CD4-positive, alpha-beta memory T cell (primary cell): ENCODE results near the gene ZNF106. TPM values are rescaled to one million over a fixed set of nuclear protein-coding genes. Genes with fewer than 3 reads are reported as not detected.

ENCODE experiments used
- CTCF ChIA-PET: fragments of 350-600 bp; sonication (Branson Sonifier 250); formaldehyde crosslinking; loops from one replicate; lab custom pipeline; 2021; ENCODE audit warnings: inconsistent platforms; ENCODE audit not compliant: partially characterized antibody; lab: Charles Lee
- POLR2A ChIA-PET: fragments of 350-600 bp; sonication (Branson Sonifier 250); formaldehyde crosslinking; loops from one replicate; lab custom pipeline; 2021; ENCODE audit not compliant: partially characterized antibody; lab: Charles Lee
- DNase-seq, 5 donors: peaks; one replicate each; pipeline versions ENCODE4 v3.0.0 to v3.0.0-alpha.2; 2020 to 2022; ENCODE audit warnings: mixed read lengths in 1 of 5
- H3K27ac ChIP-seq: one replicate; pipeline ENCODE4 v1.7.0; 2013; ENCODE audit warnings: low read depth, low read length
- H3K27me3 ChIP-seq: 2 replicates; pipeline ENCODE4 v1.7.0; 2013; ENCODE audit warnings: mild to moderate bottlenecking, low read length, moderate library complexity; ENCODE audit not compliant: insufficient read depth
- H3K36me3 ChIP-seq: 2 replicates; pipeline ENCODE4 v1.7.0; 2013; ENCODE audit warnings: mild to moderate bottlenecking, low read length, moderate library complexity; ENCODE audit not compliant: insufficient read depth
- H3K4me1 ChIP-seq: 2 replicates; pipeline ENCODE4 v1.7.0; 2013; ENCODE audit warnings: mild to moderate bottlenecking, low read length, moderate library complexity; ENCODE audit not compliant: insufficient read depth
- H3K4me3 ChIP-seq, 2 donors: one replicate each; pipeline ENCODE4 v1.7.0; 2013; ENCODE audit warnings: low read length in 2 of 2, mild to moderate bottlenecking in 1 of 2
- H3K9me3 ChIP-seq, 2 donors: one replicate each; pipeline ENCODE4 v1.7.0; 2013; ENCODE audit warnings: low read length in 2 of 2, control low read depth in 1 of 2; ENCODE audit not compliant: control insufficient read depth in 1 of 2
- H3K27ac Mint-ChIP-seq, 7 donors: one replicate each; pipeline ENCODE4 v1.8.0; 2020 to 2021; ENCODE audit warnings: mixed read lengths in 7 of 7, mild to moderate bottlenecking in 6 of 7, inconsistent platforms in 3 of 7, moderate library complexity in 3 of 7
- H3K27me3 Mint-ChIP-seq, 2 donors: one replicate each; pipeline ENCODE4 v1.8.0; 2020 to 2021; ENCODE audit warnings: mixed read lengths in 2 of 2
- H3K36me3 Mint-ChIP-seq, 2 donors: one replicate each; pipeline ENCODE4 v1.8.0; 2020 to 2021; ENCODE audit warnings: mixed read lengths in 2 of 2, inconsistent platforms in 1 of 2, mild to moderate bottlenecking in 1 of 2
- H3K4me1 Mint-ChIP-seq, 4 donors: one replicate each; pipeline ENCODE4 v1.8.0; 2020 to 2021; ENCODE audit warnings: mixed read lengths in 4 of 4, mild to moderate bottlenecking in 1 of 4
- H3K4me3 Mint-ChIP-seq, 8 donors: one replicate each; pipeline ENCODE4 v1.8.0; 2020 to 2021; ENCODE audit warnings: mixed read lengths in 8 of 8, mild to moderate bottlenecking in 7 of 8, moderate library complexity in 6 of 8, inconsistent platforms in 3 of 8
- H3K9me3 Mint-ChIP-seq, 8 donors: one replicate each; pipeline ENCODE4 v1.8.0; 2020 to 2021; ENCODE audit warnings: mixed read lengths in 8 of 8, mild to moderate bottlenecking in 5 of 8, inconsistent platforms in 3 of 8, moderate library complexity in 1 of 8
- intact Hi-C: fragments of 100-400 bp; cut with micrococcal nuclease; formaldehyde crosslinking; loops from one replicate; pipeline ENCODE4 v1.15.1; 2023
- polyA plus RNA-seq, 2 donors: library from polyadenylated mRNA; unstranded; fragments of 300-500 nt; fragmentation: Illumina TruSeq; gene quantifications; one replicate each; pipeline ENCODE4 v1.2.3, GENCODE V29; 2021
- total RNA-seq, 2 experiments: library from RNA; stranded (reverse); gene quantifications; one replicate each; pipeline ENCODE4 v1.2.3, GENCODE V29; 2021

ZNF106 gene
- total and polyA plus RNA-seq, 4 experiments from 2014 or later = 16.1 to 53.2 (median 44.3) TPM

GRCh38 chr15:42373936-42374335 lies 117.0 kb downstream of the ZNF106 start:
- ChIA-PET POLR2A (no interaction called here), CTCF (no interaction called here)
- no peaks in the 10 kb centered on the region for H3K4me1 ChIP-seq
- no peaks in the 10 kb centered on the region for H3K9me3 ChIP-seq
- Mint-ChIP-seq H3K4me3 (no peak overlapping the region), H3K27me3 (no peaks in the 10 kb centered on the region), H3K36me3 (peaks cover 3 to 16% of the 10 kb centered on the region in 2 donors), H3K27ac (no peak overlapping the region), H3K9me3 (peaks cover 0 to 21% (median 4%) of the 10 kb centered on the region in 8 donors), H3K4me1 (no peaks in the 10 kb centered on the region)
- H3K27me3 ChIP-seq = no peaks in the 10 kb centered on the region
- H3K27ac ChIP-seq = no peak overlapping the region
- no peak overlapping the region for H3K4me3 ChIP-seq
- intact Hi-C loops = no loop called here
- no peak for DNase-seq
- H3K36me3 ChIP-seq = no peaks in the 10 kb centered on the region

- intact Hi-C loops = no loop called here
- POLR2A ChIA-PET = no interaction called here
- H3K9me3 ChIP-seq = no peaks in the 10 kb centered on the region
- H3K27ac ChIP-seq = no peak overlapping the region
- no peak overlapping the region for H3K4me3 ChIP-seq
- no peaks in the 10 kb centered on the region for H3K4me1 ChIP-seq
- no peaks in the 10 kb centered on the region for H3K27me3 Mint-ChIP-seq
- no peak overlapping the region for H3K4me3 Mint-ChIP-seq
- no peak for DNase-seq
- CTCF ChIA-PET = no interaction called here
- H3K9me3 Mint-ChIP-seq = peaks cover 0 to 17% (median under 1%) of the 10 kb centered on the region in 8 donors
- no peak overlapping the region for H3K27ac Mint-ChIP-seq
- H3K36me3 Mint-ChIP-seq = peaks cover 0 to 12% of the 10 kb centered on the region in 2 donors
- no peaks in the 10 kb centered on the region for H3K4me1 Mint-ChIP-seq
- no peaks in the 10 kb centered on the region for H3K36me3 ChIP-seq
- no peaks in the 10 kb centered on the region for H3K27me3 ChIP-seq
These were observed 117.7 kb downstream of the ZNF106 start for GRCh38 chr15:42373274-42373673.

GRCh38 chr15:42371096-42371495 lies 119.8 kb downstream of the ZNF106 start:
- Mint-ChIP-seq H3K27me3 (no peaks in the 10 kb centered on the region), H3K4me3 (no peak overlapping the region), H3K9me3 (peaks cover 0 to 3% (median 0%) of the 10 kb centered on the region in 8 donors), H3K36me3 (peaks cover 0 to 4% of the 10 kb centered on the region in 2 donors), H3K27ac (no peak overlapping the region), H3K4me1 (no peaks in the 10 kb centered on the region)
- ChIA-PET POLR2A (no interaction called here), CTCF (no interaction called here)
- Histone ChIP-seq H3K9me3 (no peaks in the 10 kb centered on the region), H3K27me3 (no peaks in the 10 kb centered on the region), H3K4me3 (no peak overlapping the region), H3K27ac (no peak overlapping the region), H3K36me3 (no peaks in the 10 kb centered on the region), H3K4me1 (no peaks in the 10 kb centered on the region)
- no peak for DNase-seq
- intact Hi-C loops = no loop called here

- Histone ChIP-seq H3K4me1 (no peaks in the 10 kb centered on the region), H3K9me3 (no peaks in the 10 kb centered on the region), H3K36me3 (no peaks in the 10 kb centered on the region), H3K27me3 (no peaks in the 10 kb centered on the region), H3K4me3 (no peak overlapping the region), H3K27ac (no peak overlapping the region)
- ChIA-PET CTCF (no interaction called here), POLR2A (no interaction called here)
- no peaks in the 10 kb centered on the region for H3K9me3 Mint-ChIP-seq
- H3K27ac Mint-ChIP-seq = no peak overlapping the region
- H3K4me1 Mint-ChIP-seq = no peaks in the 10 kb centered on the region
- intact Hi-C loops = no loop called here
- DNase-seq = no peak
- H3K27me3 Mint-ChIP-seq = no peaks in the 10 kb centered on the region
- peaks cover 0 to 5% of the 10 kb centered on the region in 2 donors for H3K36me3 Mint-ChIP-seq
- H3K4me3 Mint-ChIP-seq = no peak overlapping the region
These were observed 122.8 kb downstream of the ZNF106 start for GRCh38 chr15:42368096-42368495.

GRCh38 chr15:42367041-42367440 lies 123.9 kb downstream of the ZNF106 start:
- intact Hi-C loops = no loop called here
- no peak overlapping the region for H3K4me3 Mint-ChIP-seq
- peaks cover 0 to 8% of the 10 kb centered on the region in 2 donors for H3K36me3 Mint-ChIP-seq
- POLR2A ChIA-PET = no interaction called here
- no peaks in the 10 kb centered on the region for H3K27me3 ChIP-seq
- no peak overlapping the region for H3K27ac Mint-ChIP-seq
- no peaks in the 10 kb centered on the region for H3K27me3 Mint-ChIP-seq
- no peaks in the 10 kb centered on the region for H3K9me3 Mint-ChIP-seq
- H3K36me3 ChIP-seq = no peaks in the 10 kb centered on the region
- DNase-seq = no peak
- H3K4me1 Mint-ChIP-seq = no peaks in the 10 kb centered on the region
- no peaks in the 10 kb centered on the region for H3K9me3 ChIP-seq
- H3K4me1 ChIP-seq = no peaks in the 10 kb centered on the region
- no peak overlapping the region for H3K27ac ChIP-seq
- H3K4me3 ChIP-seq = no peak overlapping the region
- CTCF ChIA-PET = no interaction called here

GRCh38 chr15:42365921-42366550 lies 124.9 kb downstream of the ZNF106 start:
- Mint-ChIP-seq H3K9me3 (no peaks in the 10 kb centered on the region), H3K27me3 (no peaks in the 10 kb centered on the region), H3K4me1 (no peaks in the 10 kb centered on the region), H3K36me3 (peaks cover 0 to 12% of the 10 kb centered on the region in 2 donors), H3K4me3 (no peak overlapping the region), H3K27ac (no peak overlapping the region)
- no peak for DNase-seq
- intact Hi-C loops = no loop called here
- ChIA-PET CTCF (no interaction called here), POLR2A (no interaction called here)
- Histone ChIP-seq H3K36me3 (no peaks in the 10 kb centered on the region), H3K9me3 (no peaks in the 10 kb centered on the region), H3K4me1 (no peaks in the 10 kb centered on the region), H3K27ac (no peak overlapping the region), H3K4me3 (no peak overlapping the region), H3K27me3 (no peaks in the 10 kb centered on the region)

- DNase-seq = no peak
- H3K4me1 Mint-ChIP-seq = no peaks in the 10 kb centered on the region
- ChIA-PET CTCF (no interaction called here), POLR2A (no interaction called here)
- H3K27me3 ChIP-seq = no peaks in the 10 kb centered on the region
- H3K9me3 ChIP-seq = no peaks in the 10 kb centered on the region
- H3K36me3 Mint-ChIP-seq = peaks cover 3 to 10% of the 10 kb centered on the region in 2 donors
- H3K4me3 Mint-ChIP-seq = no peak overlapping the region
- H3K27me3 Mint-ChIP-seq = no peaks in the 10 kb centered on the region
- no peak overlapping the region for H3K27ac Mint-ChIP-seq
- no peak overlapping the region for H3K27ac ChIP-seq
- H3K36me3 ChIP-seq = no peaks in the 10 kb centered on the region
- intact Hi-C loops = no loop called here
- no peaks in the 10 kb centered on the region for H3K9me3 Mint-ChIP-seq
- H3K4me1 ChIP-seq = no peaks in the 10 kb centered on the region
- H3K4me3 ChIP-seq = no peak overlapping the region
These were observed 126.4 kb downstream of the ZNF106 start for GRCh38 chr15:42364529-42364928.
